HL-60 (cell line): ENCODE measurements around the gene COL6A3.

Experiments
- DNase-seq, 2 experiments: peaks; one replicate each; pipeline ENCODE4 v3.0.0-alpha.2; 2010 to 2020; ENCODE audit warnings: low read depth in 1 of 2, low spot score in 1 of 2
- H3K27ac ChIP-seq: fragments of 250-450 bp; sonication (Bioruptor Pico); replicated peaks from 2 replicates; pipeline ENCODE4 v1.5.1; 2020; ENCODE audit warnings: mild to moderate bottlenecking, moderate library complexity
- H3K27me3 ChIP-seq: fragments of 250-450 bp; sonication (Bioruptor Pico); 2 replicates; pipeline ENCODE4 v1.5.1; 2021; ENCODE audit warnings: mild to moderate bottlenecking, moderate library complexity; ENCODE audit not compliant: insufficient read depth, poor library complexity, severe bottlenecking
- H3K4me3 ChIP-seq: replicated peaks from 2 replicates; pipeline ENCODE4 v1.5.1; 2011; ENCODE audit warnings: mild to moderate bottlenecking, control low read depth, low read length; ENCODE audit not compliant: insufficient read depth
- GABPA ChIP-seq: IDR thresholded peaks from 2 replicates; pipeline ENCODE4 v1.6.1; 2012; ENCODE audit warnings: low read depth
- POLR2AphosphoS5 ChIP-seq: IDR thresholded peaks from 2 replicates; pipeline ENCODE4 v1.6.1; 2012; ENCODE audit warnings: low read depth
- SPI1 ChIP-seq: IDR thresholded peaks from 2 replicates; pipeline ENCODE4 v1.6.1; 2012; ENCODE audit warnings: low read depth, mild to moderate bottlenecking, borderline replicate concordance
- TF ChIP-seq, protein P1 (sequence below): IDR thresholded peaks from 2 replicates; pipeline ENCODE4 v1.6.1; 2012; ENCODE audit warnings: low read depth; ENCODE audit not compliant: insufficient replicate concordance
- TF ChIP-seq, protein P2 (sequence below): IDR thresholded peaks from one replicate; pipeline ENCODE4 v1.5.1; 2011; ENCODE audit warnings: low read length, control low read depth, inconsistent platforms; ENCODE audit not compliant: insufficient read depth

COL6A3 gene

GRCh38 chr2:237452861-237453260, 38.9 kb upstream of the COL6A3 start:
- H3K27ac ChIP-seq: no peak overlapping the region
- H3K27me3 ChIP-seq: no peaks in the 10 kb centered on the region
- no peak overlapping the region for H3K4me3 ChIP-seq
- TF ChIP-seq POLR2AphosphoS5 (no peak), GABPA (no peak), SPI1 (no peak)
- TF ChIP-seq, protein P1, sequence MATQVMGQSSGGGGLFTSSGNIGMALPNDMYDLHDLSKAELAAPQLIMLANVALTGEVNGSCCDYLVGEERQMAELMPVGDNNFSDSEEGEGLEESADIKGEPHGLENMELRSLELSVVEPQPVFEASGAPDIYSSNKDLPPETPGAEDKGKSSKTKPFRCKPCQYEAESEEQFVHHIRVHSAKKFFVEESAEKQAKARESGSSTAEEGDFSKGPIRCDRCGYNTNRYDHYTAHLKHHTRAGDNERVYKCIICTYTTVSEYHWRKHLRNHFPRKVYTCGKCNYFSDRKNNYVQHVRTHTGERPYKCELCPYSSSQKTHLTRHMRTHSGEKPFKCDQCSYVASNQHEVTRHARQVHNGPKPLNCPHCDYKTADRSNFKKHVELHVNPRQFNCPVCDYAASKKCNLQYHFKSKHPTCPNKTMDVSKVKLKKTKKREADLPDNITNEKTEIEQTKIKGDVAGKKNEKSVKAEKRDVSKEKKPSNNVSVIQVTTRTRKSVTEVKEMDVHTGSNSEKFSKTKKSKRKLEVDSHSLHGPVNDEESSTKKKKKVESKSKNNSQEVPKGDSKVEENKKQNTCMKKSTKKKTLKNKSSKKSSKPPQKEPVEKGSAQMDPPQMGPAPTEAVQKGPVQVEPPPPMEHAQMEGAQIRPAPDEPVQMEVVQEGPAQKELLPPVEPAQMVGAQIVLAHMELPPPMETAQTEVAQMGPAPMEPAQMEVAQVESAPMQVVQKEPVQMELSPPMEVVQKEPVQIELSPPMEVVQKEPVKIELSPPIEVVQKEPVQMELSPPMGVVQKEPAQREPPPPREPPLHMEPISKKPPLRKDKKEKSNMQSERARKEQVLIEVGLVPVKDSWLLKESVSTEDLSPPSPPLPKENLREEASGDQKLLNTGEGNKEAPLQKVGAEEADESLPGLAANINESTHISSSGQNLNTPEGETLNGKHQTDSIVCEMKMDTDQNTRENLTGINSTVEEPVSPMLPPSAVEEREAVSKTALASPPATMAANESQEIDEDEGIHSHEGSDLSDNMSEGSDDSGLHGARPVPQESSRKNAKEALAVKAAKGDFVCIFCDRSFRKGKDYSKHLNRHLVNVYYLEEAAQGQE: no peak
- TF ChIP-seq, protein P2, sequence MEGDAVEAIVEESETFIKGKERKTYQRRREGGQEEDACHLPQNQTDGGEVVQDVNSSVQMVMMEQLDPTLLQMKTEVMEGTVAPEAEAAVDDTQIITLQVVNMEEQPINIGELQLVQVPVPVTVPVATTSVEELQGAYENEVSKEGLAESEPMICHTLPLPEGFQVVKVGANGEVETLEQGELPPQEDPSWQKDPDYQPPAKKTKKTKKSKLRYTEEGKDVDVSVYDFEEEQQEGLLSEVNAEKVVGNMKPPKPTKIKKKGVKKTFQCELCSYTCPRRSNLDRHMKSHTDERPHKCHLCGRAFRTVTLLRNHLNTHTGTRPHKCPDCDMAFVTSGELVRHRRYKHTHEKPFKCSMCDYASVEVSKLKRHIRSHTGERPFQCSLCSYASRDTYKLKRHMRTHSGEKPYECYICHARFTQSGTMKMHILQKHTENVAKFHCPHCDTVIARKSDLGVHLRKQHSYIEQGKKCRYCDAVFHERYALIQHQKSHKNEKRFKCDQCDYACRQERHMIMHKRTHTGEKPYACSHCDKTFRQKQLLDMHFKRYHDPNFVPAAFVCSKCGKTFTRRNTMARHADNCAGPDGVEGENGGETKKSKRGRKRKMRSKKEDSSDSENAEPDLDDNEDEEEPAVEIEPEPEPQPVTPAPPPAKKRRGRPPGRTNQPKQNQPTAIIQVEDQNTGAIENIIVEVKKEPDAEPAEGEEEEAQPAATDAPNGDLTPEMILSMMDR: no peak
- DNase-seq: no peak

GRCh38 chr2:237451643-237452469, 37.9 kb upstream of the COL6A3 start:
- TF ChIP-seq GABPA (no peak), POLR2AphosphoS5 (no peak), SPI1 (no peak)
- TF ChIP-seq, protein P2: no peak
- TF ChIP-seq, protein P1: no peak
- no peak for DNase-seq

DNA sequence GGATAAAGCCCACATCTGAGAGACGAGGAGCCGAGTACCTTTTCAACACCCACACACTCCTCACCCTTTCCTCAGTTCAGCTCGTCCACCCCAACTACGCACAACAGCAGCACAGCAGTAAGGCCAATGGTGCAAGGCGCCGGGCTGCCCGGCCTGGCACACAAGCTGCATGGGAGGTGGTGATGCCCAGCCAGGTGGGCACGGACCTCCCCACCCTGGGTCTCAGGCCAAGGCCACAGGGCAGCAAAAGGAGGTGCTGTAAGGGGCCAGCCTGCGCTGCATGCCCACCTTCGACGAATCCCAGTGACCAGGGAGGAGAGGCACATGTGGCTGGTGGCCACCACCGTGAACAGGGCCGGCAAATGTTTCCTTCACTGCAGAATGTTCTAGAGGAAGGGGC, 36.6 kb upstream of the COL6A3 start:
- Histone ChIP-seq H3K27ac (no peak overlapping the region), H3K27me3 (no peaks in the 10 kb centered on the region), H3K4me3 (no peak overlapping the region)
- no peak for TF ChIP-seq POLR2AphosphoS5
- TF ChIP-seq, protein P2: no peak
- no peak for TF ChIP-seq SPI1
- TF ChIP-seq GABPA: no peak
- TF ChIP-seq, protein P1: no peak
- no peak for DNase-seq

More at GRCh38 chr2:237451643-237452469, 37.9 kb upstream of the COL6A3 start:
- H3K27me3 ChIP-seq: no peaks in the 10 kb centered on the region
- H3K4me3 ChIP-seq: no peak overlapping the region
- no peak overlapping the region for H3K27ac ChIP-seq
